SH-SY5Y (cell line): ENCODE measurements around the gene OTUD1.

Experiments used
- GATA2 ChIP-seq: IDR thresholded peaks from 2 replicates; pipeline ENCODE4 v1.6.1; 2011; ENCODE audit warnings: mild to moderate bottlenecking, low read depth, low read length
- GATA3 ChIP-seq: IDR thresholded peaks from 2 replicates; pipeline ENCODE4 v1.6.1; 2011; ENCODE audit warnings: low read depth, mild to moderate bottlenecking, low read length, moderate library complexity

Gene OTUD1

GRCh38 chr10:23469596-23470237 lies 30.8 kb downstream of the OTUD1 start:
- TF ChIP-seq GATA2, result no peak
- no peak for TF ChIP-seq GATA3

GRCh38 chr10:23472181-23472580 lies 33.3 kb downstream of the OTUD1 start:
- no peak for TF ChIP-seq GATA2
- no peak for TF ChIP-seq GATA3

- TF ChIP-seq GATA2 (no peak), GATA3 (no peak)
These were observed 35.2 kb downstream of the OTUD1 start for GRCh38 chr10:23474081-23474480.

DNA sequence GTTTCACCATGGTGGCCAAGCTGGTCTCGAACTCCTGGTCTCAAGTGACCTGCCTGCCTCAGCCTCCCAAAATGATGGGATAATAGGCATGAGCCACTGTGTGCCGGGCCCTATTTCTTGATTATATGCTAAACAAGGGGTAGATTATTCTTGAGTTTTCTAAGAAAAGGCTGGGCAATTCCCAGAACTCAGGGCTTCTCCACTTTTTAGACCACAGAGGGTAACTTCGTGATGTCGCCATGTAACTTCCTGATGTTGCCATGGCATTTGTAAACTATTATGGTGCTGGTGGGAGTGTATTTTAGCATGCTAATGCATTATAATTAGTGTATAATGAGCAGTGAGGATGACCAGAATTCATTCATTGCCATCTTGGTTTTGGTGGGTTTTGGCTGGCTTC lies 35.8 kb downstream of the OTUD1 start:
- no peak for TF ChIP-seq GATA2
- no peak for TF ChIP-seq GATA3

GRCh38 chr10:23478570-23478969 lies 39.7 kb downstream of the OTUD1 start:
- TF ChIP-seq GATA3, result no peak

DNA sequence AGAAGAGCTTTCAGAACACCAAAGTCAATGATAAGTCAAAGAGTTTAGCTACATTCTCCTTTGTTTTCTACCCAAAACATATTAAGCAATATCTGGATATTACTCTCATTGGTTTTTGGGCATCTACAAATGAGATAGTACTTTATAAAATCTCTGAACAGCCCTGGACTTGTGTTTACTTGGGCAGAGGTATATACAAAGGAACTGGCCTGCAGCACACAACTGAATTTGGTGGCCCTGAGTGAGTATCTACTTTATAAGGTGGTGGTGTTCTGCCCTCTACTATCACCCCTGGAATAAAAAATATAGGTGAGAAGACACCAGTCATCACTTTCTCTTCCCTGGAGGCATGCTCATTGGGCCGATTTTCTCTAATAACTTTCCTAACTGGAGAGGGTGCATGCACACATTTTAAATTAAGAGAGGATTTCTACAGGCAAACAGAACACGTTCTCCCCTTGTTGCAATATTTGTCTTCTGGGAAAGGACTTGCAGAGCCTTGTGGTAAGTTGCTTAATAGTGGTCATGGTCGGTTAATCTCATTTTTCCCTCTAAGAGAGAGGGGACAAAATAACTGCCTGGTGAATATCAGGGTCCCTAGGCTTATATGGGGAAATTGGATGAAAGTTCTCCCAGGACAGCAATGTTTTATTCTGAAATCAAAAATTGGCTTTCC lies 41.1 kb downstream of the OTUD1 start:
- no peak for TF ChIP-seq GATA3
- TF ChIP-seq GATA2, result no peak

DNA sequence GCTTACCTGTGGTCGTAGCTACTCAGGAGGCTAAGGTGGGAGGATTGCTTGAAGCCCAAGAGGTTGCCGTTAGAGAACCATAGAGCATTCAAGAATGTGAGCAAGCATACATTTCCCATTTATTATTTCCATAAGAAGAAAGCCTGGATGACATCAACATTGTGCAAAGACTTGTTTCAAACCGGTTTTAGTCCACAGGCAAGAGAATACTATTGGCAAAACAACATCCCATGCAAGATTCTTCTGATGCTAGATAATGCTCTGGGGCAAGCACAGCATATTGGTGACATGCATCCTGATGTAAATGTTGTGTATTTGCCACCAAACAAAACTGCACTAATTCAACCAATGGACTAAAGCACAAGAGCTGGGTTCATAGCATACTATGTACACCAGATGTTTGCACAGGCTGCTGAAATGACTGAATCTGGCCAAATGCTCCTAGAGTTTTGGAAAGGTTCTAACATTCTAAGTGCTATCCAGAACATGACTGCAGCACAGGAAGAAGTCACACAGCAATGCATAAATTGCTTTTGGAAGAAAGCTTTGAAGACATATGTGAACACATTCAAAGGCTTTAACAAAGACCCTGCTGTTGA lies 42.6 kb downstream of the OTUD1 start:
- no peak for TF ChIP-seq GATA3
- TF ChIP-seq GATA2, result no peak

GRCh38 chr10:23490115-23490514 lies 51.2 kb downstream of the OTUD1 start:
- TF ChIP-seq GATA3 (no peak), GATA2 (no peak)
